HG03575 (cell line): ENCODE measurements around the gene IPO9.
"Not testable (repeated sequence)": the region's sequence is repeated elsewhere in the genome, so short reads cannot be mapped to it uniquely, and the experiment has no call there.

Source experiments
- ATAC-seq: cut with Tn5 transposase; IDR thresholded peaks from one replicate; pipeline ENCODE4 v1.9.1; 2021; ENCODE audit not compliant: unreplicated experiment, insufficient number of reproducible peaks, low FRiP score; ENCODE audit errors: extremely low read depth

IPO9 gene

DNA sequence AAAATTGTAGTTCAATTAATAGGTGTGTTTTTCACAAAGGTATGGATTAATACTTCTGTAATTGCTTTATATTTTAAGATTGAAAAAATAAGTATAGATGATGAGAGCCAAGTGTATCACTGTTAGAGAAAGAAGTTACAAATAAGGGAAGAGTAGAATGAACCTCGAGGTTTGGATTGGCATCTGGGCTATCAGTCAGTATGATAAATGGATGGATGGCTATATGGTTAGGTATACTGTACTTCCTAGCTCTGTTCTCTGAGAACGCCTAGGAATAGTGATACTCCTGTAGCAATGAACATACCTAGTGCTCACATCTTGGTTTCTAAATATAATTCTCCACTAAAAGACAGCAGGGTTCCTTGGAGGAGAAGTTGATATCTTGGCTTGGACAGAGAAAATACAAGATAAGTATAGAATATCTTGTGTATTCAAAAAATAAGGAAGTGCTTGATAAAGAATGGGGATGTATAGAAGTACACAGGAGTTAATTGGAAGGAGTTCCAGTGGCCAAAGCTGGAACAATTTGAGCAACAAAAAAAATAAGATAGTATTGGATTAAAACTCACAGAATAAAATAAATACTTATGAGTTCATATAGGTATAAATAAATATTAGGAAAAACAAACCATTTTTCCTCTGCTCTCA lies 12.4 kb downstream of the IPO9 start:
- ATAC-seq = no peak

DNA sequence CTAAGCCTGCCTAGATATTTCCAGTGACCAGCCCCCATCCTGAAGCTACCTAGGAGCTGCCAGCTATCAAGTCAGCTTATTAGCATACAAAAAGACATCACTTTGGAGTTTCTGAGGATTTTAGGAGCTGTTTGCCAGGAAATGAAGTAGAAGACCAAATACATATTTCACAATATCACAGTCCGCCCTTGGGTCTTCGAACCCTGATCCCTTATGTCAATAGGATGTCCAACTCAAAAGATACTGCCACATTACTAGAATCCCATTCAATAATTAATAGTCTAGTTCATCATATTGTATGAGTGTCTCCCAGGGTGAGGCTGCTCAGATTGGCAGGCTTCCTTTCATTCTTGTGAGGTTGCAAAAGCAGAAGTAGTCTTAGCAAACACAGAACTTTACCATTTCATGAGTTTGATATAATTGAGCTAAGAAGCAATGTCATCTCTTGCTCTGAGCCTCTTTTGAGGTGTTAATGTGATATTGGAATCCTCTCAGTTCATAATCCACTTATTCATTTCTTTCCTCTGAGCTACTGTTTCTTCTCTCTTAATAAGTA lies 13.6 kb downstream of the IPO9 start:
- ATAC-seq = no peak

DNA sequence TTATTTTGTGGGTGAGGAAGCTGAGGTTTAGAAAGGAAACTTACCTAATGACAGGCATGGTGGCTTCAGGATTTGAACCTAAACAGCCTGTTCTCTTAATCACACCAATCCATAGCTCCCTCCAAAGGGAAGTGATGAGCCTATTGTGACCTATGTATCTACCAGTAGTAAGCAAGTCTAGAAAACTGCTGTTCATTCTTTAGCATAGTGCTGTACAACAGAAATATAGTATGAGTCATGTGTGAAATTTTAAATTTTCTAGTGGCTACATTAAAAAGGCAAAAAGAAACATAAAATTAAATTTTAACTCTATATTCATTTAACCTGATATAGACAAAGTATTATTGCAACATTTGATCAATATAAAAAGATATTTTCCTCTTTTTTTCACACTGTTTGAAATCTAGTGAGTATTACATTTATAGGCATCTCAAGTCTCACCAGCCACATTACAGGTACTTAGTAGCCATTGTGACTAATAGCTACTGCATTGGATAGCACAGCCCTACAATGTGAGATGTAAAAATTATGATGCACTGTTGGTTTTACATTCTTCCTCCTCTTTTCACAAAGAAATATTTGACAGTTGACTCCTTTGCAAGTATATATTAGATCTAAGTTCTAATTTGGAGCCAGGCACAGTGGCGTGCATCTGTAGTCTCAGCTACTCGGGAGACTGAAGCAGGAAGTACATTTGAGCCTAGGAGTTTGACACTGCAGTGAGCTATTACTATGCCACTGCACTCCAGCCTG lies 16.6 kb downstream of the IPO9 start:
- no peak for ATAC-seq

DNA sequence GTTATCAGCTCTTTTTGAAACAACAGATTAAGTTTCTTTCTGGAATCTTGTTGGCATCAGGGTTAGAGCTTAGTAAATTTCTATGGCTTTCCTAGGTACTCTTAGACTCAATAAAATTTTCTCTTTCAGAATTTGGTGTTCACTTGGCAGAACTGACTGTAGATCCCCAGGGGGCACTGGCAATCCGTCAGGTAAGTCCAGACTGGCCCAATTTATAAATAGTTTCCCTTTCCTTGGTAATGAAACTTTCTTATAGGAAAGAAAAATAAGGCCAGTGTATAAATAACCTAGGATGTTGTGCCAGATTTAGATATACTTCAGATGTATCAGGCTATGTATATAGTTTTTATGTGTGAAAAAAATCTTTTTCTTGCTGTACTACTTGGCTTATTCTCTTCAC lies 18.2 kb downstream of the IPO9 start:
- ATAC-seq = no peak

DNA sequence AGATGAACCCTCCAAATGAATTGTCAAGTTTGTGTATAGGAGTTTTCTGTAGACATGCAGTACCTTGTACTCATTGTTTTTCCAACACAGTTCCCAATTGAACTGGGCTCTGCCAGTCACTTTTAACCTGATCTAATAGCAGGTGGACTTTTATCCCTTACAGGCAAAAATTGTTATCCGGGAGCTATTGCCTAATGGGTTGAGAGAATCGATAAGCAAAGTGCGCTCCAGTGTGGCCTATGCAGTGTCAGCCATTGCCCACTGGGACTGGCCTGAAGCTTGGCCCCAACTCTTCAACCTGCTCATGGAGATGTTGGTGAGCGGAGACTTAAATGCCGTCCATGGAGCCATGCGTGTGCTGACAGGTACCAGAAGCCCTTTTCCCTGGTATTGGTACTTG lies 19.3 kb downstream of the IPO9 start:
- ATAC-seq = no peak

DNA sequence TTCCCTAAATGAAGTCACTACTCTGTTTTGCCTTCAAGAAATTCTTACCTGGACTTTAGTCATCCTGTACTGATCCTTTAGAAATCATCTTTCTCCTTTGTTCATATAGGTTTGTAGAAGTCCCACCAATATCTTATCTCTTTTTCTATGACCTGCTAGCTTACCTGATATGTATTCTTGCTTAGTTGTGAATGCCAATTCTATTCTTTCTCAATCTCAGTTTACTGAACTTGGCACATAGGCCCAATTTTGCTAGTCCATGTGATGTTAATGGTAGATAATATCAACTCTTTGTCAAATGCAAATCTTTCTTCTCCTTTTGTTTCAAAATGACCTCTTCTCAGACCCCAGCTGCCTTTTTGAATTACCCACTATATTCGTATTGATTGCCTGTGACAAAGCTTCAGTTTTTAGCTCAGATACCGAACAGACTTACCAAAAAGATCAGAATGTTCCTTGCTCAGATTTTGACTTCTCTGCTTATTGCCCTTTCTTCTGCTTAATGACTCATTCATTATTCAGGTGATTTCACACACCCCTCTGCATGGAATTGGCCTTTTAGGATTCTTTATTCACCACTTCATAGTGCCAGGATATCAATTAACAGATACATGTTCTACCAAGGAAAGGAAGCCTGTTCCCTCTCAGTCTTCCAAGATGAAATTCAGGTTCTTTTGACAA lies 20.6 kb downstream of the IPO9 start:
- ATAC-seq = no peak

DNA sequence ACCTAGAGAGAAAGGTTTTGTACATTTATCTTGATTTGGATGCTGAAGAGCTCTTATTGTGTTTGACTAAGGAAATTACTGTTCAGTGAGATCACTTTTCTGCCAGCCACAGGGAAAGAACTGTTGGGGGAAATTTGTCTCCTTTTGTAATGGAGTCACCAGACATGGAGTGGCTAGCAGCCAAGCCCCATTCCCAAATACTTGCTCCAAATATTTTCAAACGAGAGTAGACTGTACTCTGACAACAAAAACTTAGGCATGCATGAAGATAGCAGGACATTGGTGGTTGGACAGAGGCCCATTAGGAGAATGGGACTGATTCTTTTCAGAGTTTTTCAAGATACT lies 21.1 kb downstream of the IPO9 start:
- no peak for ATAC-seq

DNA sequence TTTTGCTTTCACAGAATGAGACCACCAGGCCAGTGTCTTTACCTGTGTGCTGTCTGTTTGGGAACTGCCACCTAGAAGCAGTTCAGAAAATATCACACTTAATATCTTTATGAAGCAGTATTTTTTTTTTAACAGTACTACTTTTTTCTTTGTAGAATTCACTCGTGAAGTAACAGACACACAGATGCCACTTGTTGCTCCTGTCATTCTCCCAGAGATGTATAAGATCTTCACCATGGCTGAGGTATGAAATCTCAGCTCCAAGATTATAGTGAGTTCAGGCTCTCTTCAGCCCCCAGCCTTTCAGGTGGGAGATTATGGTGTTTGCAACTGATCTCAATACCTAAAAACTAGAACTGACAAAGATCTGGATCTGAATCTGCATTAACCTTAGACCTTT lies 23.0 kb downstream of the IPO9 start:
- ATAC-seq = no peak

DNA sequence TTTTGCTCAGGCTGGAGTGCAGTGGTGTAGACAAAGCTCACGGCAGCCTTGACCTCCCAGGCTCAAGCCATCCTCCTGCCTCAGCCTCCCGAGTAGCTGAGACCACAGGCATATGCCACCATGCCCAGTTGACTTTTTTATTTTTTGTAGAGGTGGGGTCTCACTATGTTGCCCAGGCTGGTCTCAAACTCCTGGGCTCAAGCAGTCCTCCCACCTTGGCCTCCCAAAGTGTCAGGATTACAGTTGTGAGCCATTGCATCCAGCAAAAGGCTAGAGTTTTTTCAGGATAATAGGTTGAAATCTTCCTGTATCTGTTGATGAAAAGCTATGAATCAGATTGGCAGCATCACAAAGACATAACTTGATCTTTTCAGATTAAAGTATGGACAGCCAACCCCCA lies 27.8 kb downstream of the IPO9 start:
- ATAC-seq = not testable (repeated sequence)

DNA sequence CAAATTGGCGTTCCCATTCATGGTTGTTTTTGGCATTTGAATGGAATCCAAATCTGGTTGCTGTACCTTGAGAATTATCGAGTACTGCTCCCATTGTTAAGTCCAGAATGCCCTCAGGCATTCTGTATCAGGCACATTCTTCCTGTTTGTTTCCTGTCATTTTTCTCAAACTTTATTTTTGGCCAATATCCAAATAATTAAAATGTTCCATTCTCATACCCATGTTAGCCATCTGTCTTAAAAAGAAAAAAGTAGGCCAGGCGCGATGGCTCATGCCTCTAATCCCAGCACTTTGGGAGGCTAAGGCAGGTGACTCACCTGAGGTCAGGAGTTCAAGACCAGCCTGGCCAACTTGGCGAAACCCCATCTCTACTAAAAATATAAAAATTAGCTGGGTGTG lies 30.5 kb downstream of the IPO9 start:
- no peak for ATAC-seq

DNA sequence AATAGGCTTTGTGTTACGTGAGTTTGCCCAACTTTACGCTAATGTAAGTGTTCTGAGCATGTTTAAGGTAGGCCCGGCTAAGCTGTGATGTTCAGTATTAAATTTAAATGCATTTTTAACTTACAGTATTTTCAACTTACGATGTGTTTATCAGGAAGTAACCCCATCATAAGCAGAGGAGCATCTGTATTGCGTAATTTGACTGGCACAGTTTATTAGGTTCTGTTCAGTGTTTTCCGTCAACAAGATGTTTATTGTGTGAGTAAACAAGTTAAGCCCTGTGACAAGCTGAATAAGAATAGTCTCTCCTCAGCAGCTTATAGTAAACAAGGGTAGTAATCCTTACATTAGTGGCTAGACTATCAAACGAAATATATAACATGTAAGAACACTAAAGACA lies 32.5 kb downstream of the IPO9 start:
- no peak for ATAC-seq

DNA sequence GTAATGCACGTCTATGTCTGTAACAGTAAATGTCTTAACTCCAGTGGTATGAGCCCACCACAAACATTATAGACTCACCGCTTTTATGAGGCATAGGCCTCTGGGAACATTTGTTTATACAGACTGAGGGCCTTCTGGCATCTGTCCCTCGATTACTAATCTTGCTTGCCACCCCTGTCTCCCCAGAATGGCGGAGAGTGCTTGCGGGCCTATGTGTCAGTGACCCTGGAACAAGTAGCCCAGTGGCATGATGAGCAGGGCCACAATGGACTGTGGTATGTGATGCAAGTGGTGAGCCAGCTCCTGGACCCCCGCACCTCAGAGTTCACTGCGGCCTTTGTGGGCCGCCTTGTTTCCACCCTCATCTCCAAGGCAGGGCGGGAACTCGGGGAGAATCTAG lies 41.4 kb downstream of the IPO9 start:
- ATAC-seq = no peak

DNA sequence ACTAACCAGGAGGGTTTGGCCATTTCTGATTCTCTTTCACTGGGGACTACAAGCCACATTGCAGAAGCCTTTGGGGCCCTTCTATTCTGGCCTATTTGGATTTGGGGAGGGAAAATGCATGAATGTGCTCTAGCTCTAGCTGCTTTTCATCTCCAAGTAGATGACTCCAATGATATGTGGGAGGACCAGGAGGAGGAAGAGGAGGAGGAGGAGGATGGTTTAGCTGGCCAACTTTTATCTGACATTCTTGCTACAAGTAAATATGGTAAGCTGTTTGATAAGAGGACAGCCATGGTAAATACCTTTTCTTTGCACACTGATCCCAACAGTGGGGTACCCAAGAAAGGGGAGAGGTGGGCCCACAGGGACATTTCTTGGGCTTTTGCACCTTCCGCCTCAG lies 45.7 kb downstream of the IPO9 start:
- no peak for ATAC-seq

DNA sequence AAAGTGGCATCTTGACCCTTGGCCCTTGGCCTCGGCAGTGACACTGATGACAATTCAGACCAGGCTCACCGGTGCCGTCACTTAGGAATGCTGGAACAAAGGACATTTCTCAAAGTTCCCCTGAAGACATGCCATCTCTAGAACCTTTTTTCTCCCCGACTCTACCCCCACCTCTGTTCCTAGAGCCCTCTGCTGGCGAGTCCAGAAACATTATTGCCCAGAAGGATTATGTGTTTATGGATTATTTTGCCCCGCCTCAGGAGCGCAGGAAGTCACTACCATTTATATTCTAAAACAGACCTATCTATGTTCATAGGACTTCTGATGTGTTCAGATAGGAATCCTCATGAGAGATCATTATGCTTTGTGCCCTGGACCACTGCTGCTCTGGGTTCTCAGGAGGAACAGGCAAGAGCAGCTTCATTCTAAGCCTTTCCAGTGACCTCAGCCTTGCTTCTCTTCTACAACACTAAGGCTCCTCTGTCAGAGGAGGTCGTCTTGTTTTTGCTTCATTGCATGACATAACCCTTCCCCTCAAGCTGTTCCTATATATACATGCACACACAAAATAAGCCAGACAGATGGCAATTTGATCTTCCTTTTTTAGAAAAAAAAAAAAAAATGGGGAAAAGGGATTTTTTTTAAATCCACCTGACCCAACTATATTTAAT lies 47.3 kb downstream of the IPO9 start:
- no peak for ATAC-seq

DNA sequence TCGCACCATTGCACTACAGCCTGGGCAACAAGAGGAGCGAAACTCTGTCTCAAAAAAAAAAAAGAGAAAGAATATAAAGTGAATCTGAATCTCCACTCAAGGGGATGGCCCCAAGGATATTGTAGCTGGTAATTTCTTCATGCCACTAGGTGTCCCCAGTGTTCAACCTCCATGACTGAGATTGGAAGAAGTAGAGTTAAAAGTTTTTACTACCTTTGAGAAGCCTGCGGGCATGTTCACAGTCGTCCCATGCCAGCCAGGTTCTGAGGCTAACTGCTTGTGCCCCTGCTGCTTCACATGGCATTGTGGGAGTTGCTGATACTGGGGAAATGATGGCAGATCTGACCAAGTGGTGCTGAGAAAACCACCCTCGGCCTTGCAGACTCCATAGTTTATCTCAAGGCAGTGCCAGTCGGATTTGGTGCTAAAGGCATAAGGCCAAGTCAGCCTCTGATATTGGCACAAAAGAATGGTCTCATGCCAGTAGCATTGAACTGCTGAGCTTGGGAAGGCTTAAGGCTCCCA lies 49.0 kb downstream of the IPO9 start:
- ATAC-seq = no peak

DNA sequence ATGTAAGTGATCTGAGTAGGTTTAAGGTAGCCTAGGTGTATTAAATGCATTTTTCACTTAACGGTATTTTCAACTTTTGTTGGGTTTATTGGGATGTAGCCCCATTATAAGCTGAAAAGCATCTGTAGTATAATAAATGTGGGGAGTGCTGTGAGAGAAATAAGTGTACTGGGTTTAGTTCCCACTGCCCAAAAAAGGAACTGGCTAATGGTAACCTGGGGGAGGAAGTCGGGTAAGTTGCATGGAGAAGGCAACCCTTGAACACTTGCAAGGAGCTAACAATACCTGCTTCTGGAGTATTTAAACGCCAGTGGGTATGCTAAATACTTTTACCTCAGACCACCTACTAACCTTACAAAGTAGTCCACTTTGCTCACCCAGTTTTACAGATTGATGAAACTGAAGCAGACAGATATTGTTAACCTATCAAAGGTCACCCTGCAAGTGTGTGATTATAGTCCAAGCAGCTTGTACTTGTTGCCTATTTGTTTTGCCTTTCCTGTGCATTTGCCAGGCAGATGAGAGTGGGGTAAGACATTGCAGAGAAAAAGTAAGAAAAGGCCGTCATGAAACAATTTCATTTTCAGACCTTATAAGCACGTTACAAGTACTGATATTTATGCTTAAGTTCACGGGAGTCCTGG lies 52.1 kb downstream of the IPO9 start:
- no peak for ATAC-seq

DNA sequence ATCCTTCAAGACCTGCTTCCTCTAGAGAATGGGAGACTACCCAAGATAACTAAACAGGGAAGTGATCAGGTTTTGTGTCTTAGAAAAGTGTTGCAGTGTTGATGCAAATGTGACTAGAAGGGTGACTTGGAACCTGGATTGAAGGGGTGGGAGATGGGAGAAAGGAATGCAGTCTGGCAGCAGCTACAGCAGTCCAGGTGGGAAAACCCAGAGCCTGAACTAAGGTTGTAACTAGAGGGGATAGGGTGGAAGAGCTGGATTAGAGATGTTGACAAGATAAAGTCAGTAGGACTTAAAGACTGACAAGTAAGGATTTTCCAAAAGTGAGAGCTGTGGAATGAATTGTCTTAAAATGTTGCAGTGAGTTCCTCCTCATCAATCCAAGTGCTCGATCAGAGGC lies 52.7 kb downstream of the IPO9 start:
- ATAC-seq = no peak

DNA sequence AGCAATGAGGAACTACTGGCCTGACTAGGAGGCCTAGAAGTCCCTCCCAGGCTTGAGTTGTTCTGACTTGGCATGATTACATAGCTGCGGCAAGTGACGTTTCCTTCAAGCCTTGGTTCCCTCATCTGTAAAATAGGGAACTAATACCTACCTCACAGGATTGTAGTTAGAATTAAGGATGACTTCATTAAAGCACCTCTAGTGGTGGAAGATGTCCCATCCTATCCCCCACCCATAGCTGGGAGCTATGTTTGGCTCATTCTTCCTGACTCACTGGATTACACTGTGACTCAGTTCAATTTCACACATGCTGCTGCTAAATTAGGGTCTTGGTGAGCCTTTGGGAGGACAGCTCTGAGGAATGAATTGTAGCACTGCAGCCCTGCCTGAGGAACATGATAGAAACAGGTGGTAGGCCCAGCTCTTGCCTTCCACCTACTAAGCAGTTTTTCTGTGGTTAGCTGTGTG lies 53.7 kb downstream of the IPO9 start:
- ATAC-seq = no peak

DNA sequence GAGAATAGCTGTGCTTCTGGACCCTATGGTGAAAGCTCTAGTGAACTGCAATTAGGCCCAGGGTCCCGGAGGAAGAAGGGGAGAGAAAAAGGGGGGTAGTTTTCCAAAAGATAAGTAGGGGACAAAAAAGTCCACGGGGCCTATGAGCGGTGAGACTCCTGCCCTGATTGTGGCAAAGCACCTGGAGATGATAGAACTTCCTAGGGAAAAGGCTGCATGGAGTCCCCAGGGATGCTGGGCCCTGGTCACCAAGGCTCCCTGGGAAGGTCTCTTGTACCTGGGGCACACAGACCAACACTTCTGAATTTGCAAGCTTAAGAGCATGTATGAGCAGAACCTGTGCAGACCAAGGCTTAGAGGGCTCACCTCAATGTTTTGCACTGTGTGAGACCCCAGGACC lies 54.3 kb downstream of the IPO9 start:
- ATAC-seq = no peak
